ENCODE measurements around the gene ELFN1.

The ELFN1 gene
- 0 reads per million in 4 experiments for total RNA-seq

GRCh38 chr7:1669954-1670893, at the start of gene ELFN1:
Gene ELFN1 (plus strand): TSS chr7:1670277. CDS start chr7:1744597, 74,320 bp downstream.
- DNase-seq = no peak

DNA sequence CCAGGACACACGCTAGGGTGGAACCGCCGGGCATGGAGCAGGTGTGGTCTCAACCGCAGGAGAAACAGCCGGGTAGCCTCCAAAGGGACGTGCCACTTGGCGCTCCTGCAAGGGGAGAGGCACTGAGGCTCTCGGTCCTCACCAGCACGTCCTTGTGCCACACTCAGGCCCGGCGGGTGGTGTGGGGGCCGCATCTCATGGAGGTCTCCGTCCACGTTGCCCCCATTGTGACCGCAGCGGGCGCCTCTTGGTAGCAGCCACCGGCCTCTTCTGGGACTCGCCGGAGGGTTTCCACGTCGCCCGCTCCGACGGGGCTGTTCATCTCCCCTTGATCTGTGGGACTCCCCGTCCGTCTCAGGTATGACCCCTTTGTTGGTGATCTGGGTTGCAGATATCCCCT, 49.2 kb upstream of the ELFN1 start:
- DNase-seq = no peak

DNA sequence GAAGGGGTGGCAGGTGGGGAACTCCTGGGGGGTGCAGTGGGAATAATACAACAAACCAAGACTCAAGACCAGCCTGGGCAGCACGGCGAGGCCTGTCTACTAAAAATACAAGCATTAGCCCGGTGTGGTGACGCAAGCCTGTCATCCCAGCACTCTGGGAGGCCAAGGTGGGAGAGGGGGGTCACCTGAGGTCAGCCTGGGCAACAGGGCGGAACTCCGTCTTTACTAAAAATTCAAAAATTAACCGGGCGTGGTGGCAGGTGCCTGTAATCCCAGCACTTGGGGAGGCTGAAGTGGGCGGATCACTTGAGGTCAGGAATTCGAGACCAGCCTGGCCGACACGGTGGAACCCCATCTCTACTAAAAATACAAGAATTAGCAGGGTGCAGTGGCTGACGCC, 48.4 kb upstream of the ELFN1 start:
- DNase-seq = no peak

- DNase-seq = no peak
These were observed 47.6 kb upstream of the ELFN1 start for GRCh38 chr7:1622441-1622840.

- no peak for DNase-seq
These were observed 46.3 kb upstream of the ELFN1 start for GRCh38 chr7:1623810-1624209.

DNA sequence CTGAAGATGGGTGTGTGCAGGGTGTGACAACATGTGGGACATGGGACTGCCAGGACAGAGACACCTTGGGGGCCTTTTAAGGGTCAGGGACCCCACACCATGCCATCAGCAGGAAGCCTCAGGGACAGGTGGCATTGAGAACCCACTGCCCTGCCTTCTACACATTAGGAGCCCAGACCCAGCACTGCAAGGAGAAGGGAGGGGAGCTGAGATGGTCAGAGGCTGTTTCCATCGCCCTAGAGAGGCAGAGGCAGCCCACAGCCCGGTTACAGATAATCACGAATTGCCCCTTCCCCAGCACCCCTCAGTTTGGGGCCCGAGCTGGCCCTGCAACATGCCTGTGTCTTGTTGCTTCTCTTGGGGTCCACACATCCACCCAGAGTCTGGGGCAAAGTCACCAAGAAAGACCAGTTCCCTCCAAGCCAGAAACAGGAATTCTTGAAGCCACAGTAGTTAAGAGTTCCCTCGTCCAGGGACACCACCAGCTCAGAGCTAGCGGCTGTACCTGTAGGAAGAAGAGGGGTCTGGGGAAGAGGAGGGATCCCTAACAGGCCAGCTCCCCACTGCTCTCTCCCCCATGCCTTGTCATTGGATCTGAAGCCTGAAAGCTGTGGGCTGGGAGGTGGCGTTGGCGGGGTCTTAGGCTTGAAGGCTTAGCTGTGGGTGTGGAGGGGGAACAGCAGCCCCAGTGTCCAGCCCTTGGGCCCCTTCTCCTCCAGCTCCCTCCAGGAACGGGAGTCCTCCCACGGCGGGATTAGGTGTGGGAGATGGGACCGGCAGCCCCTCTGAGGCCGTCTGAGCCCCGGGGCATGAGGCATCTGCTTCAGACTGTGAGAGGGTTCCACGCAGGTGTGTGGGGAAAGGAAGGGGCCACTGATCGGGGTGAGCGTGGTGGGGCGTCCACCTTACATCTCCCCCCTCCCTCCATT, 44.8 kb upstream of the ELFN1 start:
- DNase-seq = no peak

GRCh38 chr7:1626769-1627168, 43.3 kb upstream of the ELFN1 start:
- DNase-seq = no peak

GRCh38 chr7:1630700-1631336, 39.3 kb upstream of the ELFN1 start:
- DNase-seq = no peak

DNA sequence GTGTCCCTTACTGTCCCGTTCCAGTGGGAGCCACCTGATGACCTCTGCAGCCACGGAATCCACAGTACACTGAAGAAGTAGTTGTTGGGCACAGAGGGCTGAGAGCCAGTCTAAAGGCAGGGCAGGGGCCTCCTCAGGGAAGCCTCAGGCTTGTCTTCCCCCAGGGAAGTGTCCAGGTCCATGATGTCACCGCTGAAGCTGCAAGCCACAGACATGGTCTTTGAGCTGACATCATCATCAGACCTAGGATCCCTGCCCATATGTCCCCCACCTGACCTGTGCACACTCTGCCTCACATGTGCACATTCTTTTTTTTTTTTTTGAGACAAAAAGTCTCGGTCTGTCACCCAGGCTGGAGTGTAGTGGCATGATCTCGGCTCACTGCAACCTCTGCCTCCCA, 38.4 kb upstream of the ELFN1 start:
- no peak for DNase-seq

DNA sequence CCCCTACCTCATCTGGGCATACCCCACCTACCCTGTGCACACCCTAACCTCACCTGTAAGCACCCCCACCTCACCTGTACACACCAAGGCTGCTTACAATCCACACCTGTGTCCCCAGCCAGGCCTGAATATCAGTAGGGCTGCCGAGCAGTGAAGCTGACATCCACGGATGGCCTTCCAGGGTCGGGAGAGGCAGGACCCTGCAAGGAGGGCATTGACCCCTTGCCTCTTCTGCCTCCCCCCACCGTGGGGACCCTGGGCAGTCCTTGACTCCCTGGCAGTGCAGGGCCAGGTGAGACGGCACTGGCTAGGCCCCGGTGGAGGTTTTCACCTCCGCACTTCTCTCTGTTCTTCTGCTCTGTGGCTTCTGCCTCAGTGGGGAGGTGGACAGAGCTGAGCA, 37.6 kb upstream of the ELFN1 start:
- no peak for DNase-seq

DNA sequence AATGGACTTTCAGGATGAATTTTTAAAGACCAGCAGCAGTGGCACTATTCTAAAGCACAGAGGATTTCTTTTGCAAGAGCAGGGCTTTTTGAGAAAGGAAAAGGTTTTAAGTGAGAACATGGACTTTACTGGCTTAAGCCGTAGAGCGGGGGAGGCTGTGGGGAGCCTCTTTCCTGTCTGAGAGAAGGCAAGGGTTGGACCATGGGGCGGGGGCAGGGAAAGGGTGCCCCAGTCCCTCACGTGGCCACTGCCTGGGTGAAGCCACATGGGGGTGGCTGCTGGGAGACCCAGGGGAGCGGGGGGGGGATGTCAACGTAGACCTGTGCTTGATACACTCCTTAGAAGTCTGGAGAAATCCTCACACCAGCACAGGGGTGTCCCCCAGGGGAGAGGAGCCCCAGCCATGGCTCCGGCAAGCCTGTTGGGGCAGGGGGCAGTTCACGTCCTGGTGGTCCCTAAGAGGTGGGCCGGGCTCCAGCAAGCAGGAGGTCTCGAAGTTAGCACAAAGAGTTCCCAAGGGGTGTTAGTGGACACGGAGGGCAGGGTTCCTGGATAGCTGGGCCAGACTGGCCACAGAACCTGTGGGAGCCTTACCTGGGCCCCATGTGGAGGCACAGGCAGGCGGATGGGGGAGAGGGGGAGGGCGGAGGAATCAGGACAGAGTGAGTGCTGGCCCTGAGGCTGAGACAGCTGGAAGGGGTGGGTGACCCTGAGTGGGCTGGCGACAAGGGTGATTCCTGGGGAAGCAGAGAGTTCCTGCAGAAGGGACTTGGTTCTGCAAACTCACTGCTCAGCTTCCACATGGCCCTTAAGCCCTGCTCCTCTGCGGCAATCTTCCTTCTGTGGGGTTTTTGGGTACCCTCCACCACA, 36.9 kb upstream of the ELFN1 start:
- DNase-seq = no peak

- DNase-seq = no peak
These were observed 34.7 kb upstream of the ELFN1 start for GRCh38 chr7:1635401-1635800.

DNA sequence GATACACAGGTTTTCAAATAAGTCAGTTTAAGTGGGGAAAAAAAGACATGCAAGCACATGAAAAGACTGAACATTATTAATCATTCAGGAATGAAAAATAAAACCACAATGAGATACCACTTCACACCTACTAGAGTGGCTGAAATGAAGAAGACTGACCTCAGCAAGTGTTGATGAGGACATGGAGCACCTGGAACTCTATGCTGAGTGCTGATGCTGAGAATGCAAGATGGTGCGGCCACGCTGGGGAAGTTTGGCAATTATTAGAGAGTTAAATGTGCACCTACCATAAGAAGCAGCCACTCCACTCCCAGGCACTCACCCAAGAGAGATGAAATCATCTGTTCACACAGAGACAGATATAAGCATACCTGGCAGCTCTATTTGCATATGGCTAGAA, 32.9 kb upstream of the ELFN1 start:
- no peak for DNase-seq

- DNase-seq = no peak
These were observed 31.8 kb upstream of the ELFN1 start for GRCh38 chr7:1638215-1638661.

DNA sequence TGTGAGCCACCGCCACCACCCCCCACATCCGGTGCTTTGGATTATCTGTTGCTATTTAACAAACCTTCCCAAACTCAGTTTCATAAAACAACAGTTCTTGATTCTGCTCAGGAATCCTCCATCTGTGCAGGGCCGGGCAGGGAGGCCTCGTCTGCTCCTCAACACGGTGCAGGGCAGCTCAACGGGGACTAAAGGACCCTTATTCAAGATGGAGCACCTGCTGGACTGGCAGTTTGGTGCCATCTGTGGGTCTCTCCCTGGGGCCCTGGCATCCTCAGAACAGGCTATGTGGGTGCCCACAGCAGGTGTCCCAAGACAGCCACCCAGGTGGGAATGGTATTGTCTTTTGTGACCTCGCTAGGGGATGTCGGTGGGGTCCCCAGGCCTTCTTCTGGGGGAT, 31.0 kb upstream of the ELFN1 start:
- DNase-seq = no peak

DNA sequence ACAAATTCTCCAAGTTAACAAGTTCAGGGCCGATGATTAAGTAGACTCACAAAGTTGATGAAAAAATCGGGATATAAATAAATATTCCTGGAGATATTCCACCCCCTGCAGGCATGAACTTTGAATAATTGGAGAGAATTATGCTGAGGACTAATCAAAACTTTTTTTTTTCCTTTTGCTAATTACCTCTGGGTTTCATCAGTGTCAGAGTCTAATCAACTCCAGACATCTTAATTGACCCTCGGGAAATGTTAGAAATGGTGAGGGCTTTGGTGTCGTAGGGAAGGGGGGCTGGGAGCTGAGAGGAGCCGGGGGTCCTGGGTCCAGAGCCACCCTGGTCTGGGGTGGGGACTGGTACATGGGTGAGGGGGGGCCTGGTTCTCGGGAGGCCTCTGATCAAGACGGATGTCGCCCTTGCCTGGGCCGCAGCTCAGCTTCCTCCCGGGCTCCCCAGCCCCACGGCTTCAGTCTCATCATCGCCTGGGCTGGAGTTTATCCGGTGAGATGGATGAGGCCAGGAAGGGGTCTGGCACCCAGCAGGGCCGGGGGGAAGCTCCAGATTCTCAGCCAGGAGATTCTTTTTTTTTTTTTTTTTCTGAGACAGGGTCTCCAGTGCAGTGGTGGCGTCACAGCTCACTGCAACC, 30.4 kb upstream of the ELFN1 start:
- no peak for DNase-seq

DNA sequence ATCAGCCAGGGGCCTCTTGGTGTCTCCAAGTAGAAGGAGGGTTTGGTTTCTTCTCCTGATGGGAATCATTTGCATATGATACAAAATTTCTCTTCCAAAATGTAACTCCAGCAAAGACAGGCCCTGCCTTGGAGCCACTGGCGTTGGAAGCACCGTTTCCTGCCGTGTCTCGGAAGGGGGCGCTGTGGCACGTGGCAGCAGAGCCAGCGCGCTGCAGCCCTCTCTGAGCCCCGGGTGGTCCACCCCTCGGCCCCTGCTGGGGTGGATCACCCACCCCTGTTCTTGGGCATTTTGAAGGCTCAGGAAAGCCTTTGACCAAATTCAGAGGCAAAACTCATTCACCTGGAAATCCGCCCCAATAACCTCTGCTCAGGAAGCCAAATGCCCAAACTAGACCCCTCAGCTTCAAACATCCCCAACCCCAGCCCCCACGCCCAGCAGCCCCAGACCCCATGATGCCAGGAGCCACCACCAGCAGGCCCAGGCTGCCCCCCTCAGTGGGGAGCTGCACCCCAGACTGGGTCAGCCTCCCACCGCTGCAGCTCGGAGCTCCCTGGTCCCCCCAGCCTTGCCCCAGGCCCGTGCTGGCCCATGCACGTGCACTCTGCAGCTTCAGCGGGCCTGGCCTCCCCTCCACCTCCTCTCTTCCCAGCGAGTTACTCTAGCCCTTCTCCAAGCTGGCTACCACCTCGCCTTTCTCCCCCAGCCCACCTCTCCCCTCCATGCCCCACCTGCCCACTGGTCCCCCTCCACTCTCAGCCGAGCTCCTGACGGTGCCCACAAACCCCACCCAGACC, 29.5 kb upstream of the ELFN1 start:
- no peak for DNase-seq

- DNase-seq = no peak
These were observed 28.9 kb upstream of the ELFN1 start for GRCh38 chr7:1641173-1641572.

DNA sequence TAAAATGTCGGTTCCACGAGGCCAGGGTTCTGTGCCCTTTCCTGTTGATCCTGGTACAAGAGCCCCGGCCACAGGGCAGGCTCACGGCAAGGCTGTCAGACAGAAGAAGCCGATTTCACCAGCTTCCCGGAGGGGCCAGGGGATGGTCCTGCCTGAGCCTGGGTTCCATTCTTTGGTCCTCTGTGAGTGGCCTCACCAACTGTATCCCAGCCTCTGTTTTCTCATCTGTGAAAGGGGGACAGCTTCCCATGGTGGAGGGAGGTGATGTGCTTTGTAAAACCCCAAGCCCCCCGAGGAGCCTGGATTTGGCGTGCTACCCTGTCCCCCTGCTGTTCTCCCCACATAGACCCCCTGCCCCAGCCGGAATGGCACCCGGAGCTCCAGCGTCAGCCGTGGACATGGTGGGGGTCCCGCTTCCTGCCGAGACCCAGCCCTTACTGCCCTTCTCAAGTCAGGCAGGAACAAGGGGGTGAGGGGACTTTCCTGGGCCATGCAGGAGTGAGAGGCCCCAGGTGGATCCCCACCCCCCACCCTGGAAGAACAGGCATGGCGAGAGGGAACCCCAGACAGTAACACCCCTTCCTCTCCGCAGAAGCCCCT, 28.3 kb upstream of the ELFN1 start:
- no peak for DNase-seq

DNA sequence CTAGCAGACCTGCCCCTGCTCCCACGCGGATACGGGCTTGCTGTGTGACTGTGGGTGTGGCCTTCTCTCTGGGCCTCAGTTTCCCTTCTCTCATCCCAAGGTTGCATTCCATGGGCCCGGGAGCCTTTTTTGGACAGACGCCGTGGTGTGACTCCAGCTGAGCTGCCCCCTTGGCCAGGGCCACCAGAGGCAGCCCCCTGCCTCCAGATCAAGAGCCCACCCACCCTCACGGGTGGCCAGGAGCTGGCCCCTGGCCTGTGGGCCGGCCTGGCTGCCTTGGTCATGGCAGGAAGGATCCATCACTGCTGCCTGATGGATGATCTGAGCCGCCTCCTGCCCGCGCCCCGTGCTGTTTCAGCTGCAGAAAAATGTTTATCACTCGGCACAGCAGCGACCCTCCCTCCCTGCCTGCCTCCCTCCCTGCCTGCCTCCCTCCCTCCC, 27.8 kb upstream of the ELFN1 start:
- no peak for DNase-seq
